Sigmoid colon (tissue), 7 donors: Measurements from ENCODE around the gene WDFY1. TPM values are rescaled to one million over a fixed set of nuclear protein-coding genes. Genes with fewer than 3 reads are reported as not detected.

ENCODE experiments used
- DNase-seq: peaks from one replicate; pipeline ENCODE4 v3.0.0-alpha.2; 2019
- H3K27ac ChIP-seq, 4 donors: fragments of 200-600 bp; sonication (generic); one replicate each; pipeline ENCODE4 v1.5.1; 2016 to 2019; ENCODE audit warnings: mild to moderate bottlenecking in 1 of 4
- H3K27me3 ChIP-seq, 3 donors: fragments of 200-600 bp; sonication (generic); one replicate each; pipeline ENCODE4 v1.5.1; 2019; ENCODE audit warnings: mild to moderate bottlenecking in 1 of 3
- H3K36me3 ChIP-seq, 4 donors: fragments of 200-600 bp; sonication (generic); one replicate each; pipeline ENCODE4 v1.5.1; 2016 to 2019
- H3K4me1 ChIP-seq, 4 donors: fragments of 200-600 bp; sonication (generic); one replicate each; pipeline ENCODE4 v1.5.1; 2017 to 2019
- H3K4me3 ChIP-seq, 4 donors: fragments of 200-600 bp; sonication (generic); one replicate each; pipeline ENCODE4 v1.5.1; 2017 to 2019; ENCODE audit warnings: mild to moderate bottlenecking in 2 of 4, moderate library complexity in 1 of 4
- H3K9me3 ChIP-seq, 4 donors: fragments of 200-600 bp in 3 of 4; sonication (generic) in 3 of 4; one replicate each; pipeline versions ENCODE4 v1.5.1 to v1.6.1; 2013 to 2019
- CTCF ChIP-seq, 4 experiments: fragments of 450-650 bp in 3 of 4; fragments of 200-600 bp in 1 of 4; IDR thresholded peaks; one replicate each; pipeline ENCODE4 v1.5.1; 2016 to 2019; ENCODE audit warnings: antibody characterized with exemption in 4 of 4, mild to moderate bottlenecking in 3 of 4, moderate library complexity in 2 of 4
- EP300 ChIP-seq, 4 donors: sonication (generic); formaldehyde crosslinking; IDR thresholded peaks; one replicate each; pipeline ENCODE4 v1.6.1; 2017; ENCODE audit warnings: antibody characterized with exemption in 4 of 4
- POLR2A ChIP-seq, 2 donors: fragments of 450-650 bp; IDR thresholded peaks; one replicate each; pipeline ENCODE4 v1.6.1; 2016; ENCODE audit warnings: antibody characterized with exemption in 2 of 2, mild to moderate bottlenecking in 2 of 2, moderate library complexity in 2 of 2
- POLR2AphosphoS5 ChIP-seq, 4 donors: sonication (generic); formaldehyde crosslinking; IDR thresholded peaks; one replicate each; pipeline ENCODE4 v1.6.1; 2017; ENCODE audit warnings: antibody characterized with exemption in 4 of 4
- WGBS, 2 donors: extraction: QIAGEN DNeasy Blood & Tissue Kit; methylation state at CpG; one replicate each; pipeline ENCODE4 v1.1.7; 2013; 5-methylcytosine and 5-hydroxymethylcytosine counted together
- intact Hi-C: fragments of 100-400 bp; cut with DNase I; formaldehyde crosslinking; loops from one replicate; pipeline ENCODE4 v1.15.1; 2023
- polyA plus RNA-seq, 3 donors: library from polyadenylated mRNA; stranded (reverse); fragments of 200-250 nt; gene quantifications; one replicate each; pipeline ENCODE4 v1.2.3, GENCODE V29; 2013
- total RNA-seq, 4 donors: library from RNA; depleted of rRNA; stranded (reverse); fragments of >200 nt; gene quantifications; one replicate each; pipeline ENCODE4 v1.1.0, GENCODE V29; 2016
- donor health status: healthy with polysubstance abuse.
- donor health status: Bipolar disorder and iron deficiency.
- donor health status: healthy.

WDFY1 gene
- total and polyA plus RNA-seq, 7 donors, result 17.4 to 36.1 (median 24.3) TPM

GRCh38 chr2:223897669-223898330 lies 47.3 kb downstream of the WDFY1 start:
- 87 to 89% methylated on average over 5 of the region's 5 CpGs for WGBS, 2 donors
- DNase-seq, result no peak
- no peaks in the 10 kb centered on the region for H3K27me3 ChIP-seq
- intact Hi-C loops, result no loop called here
- H3K4me1 ChIP-seq, result no peaks in the 10 kb centered on the region
- no peak for TF ChIP-seq POLR2A (IDR thresholded peaks at IDR 0.05)
- no peak for TF ChIP-seq POLR2AphosphoS5 (IDR thresholded peaks at IDR 0.05)
- TF ChIP-seq EP300 (IDR thresholded peaks at IDR 0.05), result no peak
- no peak for TF ChIP-seq CTCF (IDR thresholded peaks at IDR 0.05)
- H3K9me3 ChIP-seq, result no peaks in the 10 kb centered on the region
- no peak overlapping the region for H3K4me3 ChIP-seq
- H3K36me3 ChIP-seq, result peaks cover 3 to 75% (median 22%) of the 10 kb centered on the region in 4 donors
- no peak overlapping the region for H3K27ac ChIP-seq

DNA sequence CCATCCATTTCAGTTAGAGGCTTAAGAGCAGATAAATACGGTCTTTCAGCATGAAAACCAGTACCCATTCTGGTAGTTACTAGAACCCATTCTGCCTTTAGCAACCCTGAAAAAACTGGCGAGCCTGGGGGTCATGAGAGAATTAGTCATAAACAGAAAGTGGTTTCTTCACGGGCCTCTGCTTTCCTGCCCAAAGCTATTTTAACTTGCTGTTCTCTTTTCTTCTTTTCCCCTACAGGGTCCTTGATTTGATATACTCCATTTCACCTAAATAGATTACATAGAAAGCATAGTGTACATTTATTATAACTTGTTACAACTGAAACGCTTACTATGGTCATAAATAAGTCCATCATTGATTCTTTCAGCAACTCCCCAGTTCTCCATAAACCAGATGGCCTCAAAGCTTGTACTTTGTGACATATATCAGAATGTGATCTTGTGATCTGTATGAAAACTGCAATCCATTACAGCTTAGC lies 48.3 kb downstream of the WDFY1 start:
- TF ChIP-seq CTCF (IDR thresholded peaks at IDR 0.05) (no peak), EP300 (IDR thresholded peaks at IDR 0.05) (no peak), POLR2A (IDR thresholded peaks at IDR 0.05) (no peak), POLR2AphosphoS5 (IDR thresholded peaks at IDR 0.05) (no peak)
- intact Hi-C loops, result no loop called here
- WGBS, 2 donors, result 55 to 76% methylated on average over 4 of the region's 4 CpGs
- H3K4me1 ChIP-seq, result no peaks in the 10 kb centered on the region
- H3K4me3 ChIP-seq, result no peak overlapping the region
- H3K9me3 ChIP-seq, result no peaks in the 10 kb centered on the region
- H3K27me3 ChIP-seq, result no peaks in the 10 kb centered on the region
- H3K27ac ChIP-seq, result no peak overlapping the region
- H3K36me3 ChIP-seq, result peaks cover 3 to 80% (median 22%) of the 10 kb centered on the region in 4 donors
- DNase-seq, result no peak

DNA sequence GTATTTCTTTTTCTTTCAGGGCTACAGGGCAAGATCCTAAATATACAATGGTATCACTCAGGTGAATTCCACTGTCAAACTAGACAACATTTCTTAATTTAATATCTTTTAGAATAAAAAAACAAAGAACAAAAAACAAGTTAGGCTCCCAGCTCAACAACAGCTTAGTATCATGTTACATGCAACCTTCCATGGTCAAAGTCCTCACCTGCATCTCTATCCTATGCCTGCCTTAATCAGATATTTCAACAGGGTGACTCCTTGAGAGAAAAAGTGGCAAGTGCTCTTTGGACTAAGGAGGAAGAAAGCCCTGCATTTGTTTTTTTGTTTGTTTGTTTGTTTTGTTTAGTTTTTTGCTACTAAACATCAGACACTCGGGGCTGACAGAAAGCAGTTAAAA lies 50.2 kb downstream of the WDFY1 start:
- no peak overlapping the region for H3K27ac ChIP-seq
- peaks cover 3 to 72% (median 11%) of the 10 kb centered on the region in 4 donors for H3K36me3 ChIP-seq
- H3K27me3 ChIP-seq, result no peaks in the 10 kb centered on the region
- no peak for DNase-seq
- no peak overlapping the region for H3K4me3 ChIP-seq
- TF ChIP-seq CTCF (IDR thresholded peaks at IDR 0.05) (no peak), POLR2A (IDR thresholded peaks at IDR 0.05) (no peak), POLR2AphosphoS5 (IDR thresholded peaks at IDR 0.05) (no peak), EP300 (IDR thresholded peaks at IDR 0.05) (no peak)
- intact Hi-C loops, result no loop called here
- WGBS, 2 donors, result 68 to 86% methylated on average over 1 of the region's 1 CpG
- no peaks in the 10 kb centered on the region for H3K4me1 ChIP-seq
- no peaks in the 10 kb centered on the region for H3K9me3 ChIP-seq

DNA sequence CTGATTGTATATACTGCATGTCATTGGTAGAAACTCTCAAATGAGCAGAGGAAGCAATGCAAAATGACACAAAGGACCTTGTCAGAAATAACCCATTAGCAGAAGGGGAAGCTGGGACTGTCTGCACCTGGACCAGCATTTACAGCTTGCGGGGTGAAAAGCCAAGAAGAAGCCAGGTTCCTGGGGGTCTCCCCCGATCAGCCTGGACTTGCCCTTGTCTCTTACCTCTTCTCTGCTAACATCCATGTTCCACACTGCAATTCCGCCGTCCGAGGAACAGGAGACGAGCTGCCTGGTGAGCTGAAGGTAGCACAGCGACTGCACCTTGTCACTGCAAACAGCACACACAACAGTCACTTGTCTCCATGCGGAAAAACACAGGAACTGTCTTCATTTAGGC lies 51.1 kb downstream of the WDFY1 start:
- WGBS, 2 donors, result 92 to 97% methylated on average over 8 of the region's 8 CpGs
- no peaks in the 10 kb centered on the region for H3K4me1 ChIP-seq
- TF ChIP-seq EP300 (IDR thresholded peaks at IDR 0.05) (no peak), POLR2A (IDR thresholded peaks at IDR 0.05) (no peak), CTCF (IDR thresholded peaks at IDR 0.05) (no peak), POLR2AphosphoS5 (IDR thresholded peaks at IDR 0.05) (no peak)
- H3K4me3 ChIP-seq, result no peak overlapping the region
- intact Hi-C loops, result no loop called here
- DNase-seq, result no peak
- H3K27me3 ChIP-seq, result no peaks in the 10 kb centered on the region
- H3K9me3 ChIP-seq, result no peaks in the 10 kb centered on the region
- H3K36me3 ChIP-seq, result peaks cover 3 to 75% (median 11%) of the 10 kb centered on the region in 4 donors
- H3K27ac ChIP-seq, result no peak overlapping the region
